H9 (cell line): ENCODE measurements around the gene GIPC2. TPM values are rescaled to one million over a fixed set of nuclear protein-coding genes. Genes with fewer than 3 reads are reported as not detected.

Source experiments
- DNase-seq: peaks from one replicate; pipeline ENCODE4 v3.0.0-alpha.2; 2017
- H2AFZ ChIP-seq: one replicate; pipeline ENCODE4 v1.6.1; 2013; ENCODE audit warnings: mild to moderate bottlenecking, low read length, control low read depth, moderate library complexity
- H2AK5ac ChIP-seq: 2 replicates; pipeline ENCODE4 v1.6.1; 2013; ENCODE audit warnings: low read length, control low read depth, mixed read lengths; ENCODE audit not compliant: insufficient read length
- H2BK120ac ChIP-seq: one replicate; pipeline ENCODE4 v1.6.1; 2013; ENCODE audit warnings: low read depth, mild to moderate bottlenecking, low read length, control low read depth, inconsistent platforms; ENCODE audit not compliant: poor library complexity, severe bottlenecking
- H2BK12ac ChIP-seq: 2 replicates; pipeline ENCODE4 v1.6.1; 2013; ENCODE audit warnings: low read length, control low read depth, mixed read lengths, low read depth; ENCODE audit not compliant: insufficient read length
- H2BK15ac ChIP-seq: 2 replicates; pipeline ENCODE4 v1.6.1; 2013; ENCODE audit warnings: low read depth, low read length, control low read depth
- H2BK20ac ChIP-seq: one replicate; pipeline ENCODE4 v1.6.1; 2013; ENCODE audit warnings: low read depth, mild to moderate bottlenecking, low read length, control low read depth, inconsistent platforms; ENCODE audit not compliant: poor library complexity, severe bottlenecking
- H2BK5ac ChIP-seq: 2 replicates; pipeline ENCODE4 v1.6.1; 2013; ENCODE audit warnings: low read length, control low read depth, mixed read lengths; ENCODE audit not compliant: insufficient read length
- H3K14ac ChIP-seq: 2 replicates; pipeline ENCODE4 v1.6.1; 2013; ENCODE audit warnings: low read length, control low read depth; ENCODE audit not compliant: insufficient read depth
- H3K18ac ChIP-seq: 2 replicates; pipeline ENCODE4 v1.6.1; 2013; ENCODE audit warnings: low read depth, mild to moderate bottlenecking, mixed read lengths, low read length, control low read depth; ENCODE audit not compliant: insufficient read length
- H3K23ac ChIP-seq: 2 replicates; pipeline ENCODE4 v1.6.1; 2013; ENCODE audit warnings: low read length, control low read depth, mixed read lengths, low read depth; ENCODE audit not compliant: insufficient read length
- H3K23me2 ChIP-seq: 2 replicates; pipeline ENCODE4 v1.6.1; 2013; ENCODE audit warnings: low read depth, mild to moderate bottlenecking, mixed read lengths, low read length, control low read depth; ENCODE audit not compliant: insufficient read length, poor library complexity, severe bottlenecking
- H3K27ac ChIP-seq: 2 replicates; pipeline ENCODE4 v1.5.1; 2013; ENCODE audit warnings: low read length, control low read depth, mixed read lengths, low read depth; ENCODE audit not compliant: insufficient read length
- H3K27me3 ChIP-seq: 2 replicates; pipeline ENCODE4 v1.6.1; 2013; ENCODE audit warnings: low read length, control low read depth, inconsistent platforms; ENCODE audit not compliant: insufficient read depth
- H3K4ac ChIP-seq: 2 replicates; pipeline ENCODE4 v1.6.1; 2013; ENCODE audit warnings: low read depth, mild to moderate bottlenecking, control low read depth, inconsistent platforms, low read length, moderate library complexity
- H3K4me1 ChIP-seq: 2 replicates; pipeline ENCODE4 v1.6.1; 2013; ENCODE audit warnings: low read length, control low read depth, inconsistent platforms; ENCODE audit not compliant: insufficient read depth
- H3K4me2 ChIP-seq: 2 replicates; pipeline ENCODE4 v1.6.1; 2013; ENCODE audit warnings: low read length, control low read depth, mixed read lengths; ENCODE audit not compliant: insufficient read length, insufficient read depth
- H3K56ac ChIP-seq: 2 replicates; pipeline ENCODE4 v1.6.1; 2013; ENCODE audit warnings: low read depth, mild to moderate bottlenecking, mixed read lengths, low read length, control low read depth; ENCODE audit not compliant: insufficient read length
- H3K79me1 ChIP-seq: 2 replicates; pipeline ENCODE4 v1.6.1; 2013; ENCODE audit warnings: low read depth, mild to moderate bottlenecking, moderate library complexity, low read length, control low read depth, inconsistent platforms; ENCODE audit not compliant: insufficient read depth, poor library complexity, severe bottlenecking
- H3K79me2 ChIP-seq: 2 replicates; pipeline ENCODE4 v1.6.1; 2013; ENCODE audit warnings: low read length, control low read depth, inconsistent platforms; ENCODE audit not compliant: insufficient read depth
- H3K9ac ChIP-seq: 2 replicates; pipeline ENCODE4 v1.6.1; 2013; ENCODE audit warnings: low read length, control low read depth, mixed read lengths; ENCODE audit not compliant: insufficient read length; ENCODE audit errors: extremely low read depth
- H3K9me3 ChIP-seq: one replicate; pipeline ENCODE4 v1.6.1; 2013; ENCODE audit warnings: low read depth, low read length, inconsistent platforms; ENCODE audit not compliant: control insufficient read depth
- H3T11ph ChIP-seq: one replicate; pipeline ENCODE4 v1.6.1; 2013; ENCODE audit warnings: mild to moderate bottlenecking, low read length, control low read depth, inconsistent platforms
- H4K20me1 ChIP-seq: one replicate; pipeline ENCODE4 v1.6.1; 2013; ENCODE audit not compliant: control insufficient read depth, insufficient read length, insufficient read depth
- H4K5ac ChIP-seq: 2 replicates; pipeline ENCODE4 v1.6.1; 2013; ENCODE audit warnings: low read depth, mild to moderate bottlenecking, mixed read lengths, low read length, control low read depth; ENCODE audit not compliant: insufficient read length
- H4K8ac ChIP-seq: replicated peaks from 2 replicates; pipeline ENCODE4 v1.6.1; 2013; ENCODE audit warnings: low read length, control low read depth, mixed read lengths, low read depth; ENCODE audit not compliant: insufficient read length
- H4K91ac ChIP-seq: 2 replicates; pipeline ENCODE4 v1.6.1; 2013; ENCODE audit warnings: low read depth, mild to moderate bottlenecking, moderate library complexity, mixed read lengths, low read length, control low read depth; ENCODE audit not compliant: insufficient read length
- H3K27ac Mint-ChIP-seq, 3 experiments: 2 replicates in 2 of 3; 3 replicates in 1 of 3; pipeline ENCODE4 v1.8.0; 2020 to 2021; ENCODE audit warnings: mixed read lengths in 3 of 3, mild to moderate bottlenecking in 1 of 3, moderate library complexity in 1 of 3
- H3K27me3 Mint-ChIP-seq: 2 replicates; pipeline ENCODE4 v1.8.0; 2021; ENCODE audit warnings: low read depth, mild to moderate bottlenecking, moderate library complexity, mixed read lengths
- H3K36me3 Mint-ChIP-seq, 3 experiments: 2 replicates in 2 of 3; 3 replicates in 1 of 3; pipeline ENCODE4 v1.8.0; 2020 to 2021; ENCODE audit warnings: low read depth in 3 of 3, mixed read lengths in 3 of 3; ENCODE audit not compliant: insufficient read depth in 1 of 3
- H3K4me1 Mint-ChIP-seq, 2 experiments: 2 replicates each; pipeline ENCODE4 v1.8.0; 2020; ENCODE audit warnings: mixed read lengths in 2 of 2
- H3K4me3 Mint-ChIP-seq, 2 experiments: 2 replicates in 1 of 2; 3 replicates in 1 of 2; pipeline ENCODE4 v1.8.0; 2020 to 2021; ENCODE audit warnings: mild to moderate bottlenecking in 2 of 2, mixed read lengths in 2 of 2, moderate library complexity in 1 of 2
- H3K9me3 Mint-ChIP-seq, 2 experiments: 2 replicates in 1 of 2; 3 replicates in 1 of 2; pipeline ENCODE4 v1.8.0; 2020; ENCODE audit warnings: mild to moderate bottlenecking in 2 of 2, mixed read lengths in 2 of 2, moderate library complexity in 1 of 2
- CTCF ChIP-seq: fragments of 200-600 bp; sonication (generic); conservative IDR thresholded peaks from 3 replicates; pipeline ENCODE4 v1.8.0; 2021; ENCODE audit warnings: antibody characterized with exemption, mild to moderate bottlenecking
- WGBS: extraction: QIAGEN DNeasy Blood & Tissue Kit; methylation state at CpG from one replicate; pipeline ENCODE4 v1.1.7; 2013; ENCODE audit warnings: missing lambda C conversion rate, low lambda C conversion rate, mixed read lengths; ENCODE audit not compliant: insufficient read length; ENCODE audit errors: extremely low coverage; 5-methylcytosine and 5-hydroxymethylcytosine counted together
- total RNA-seq: library from RNA; stranded (reverse); gene quantifications from 2 replicates; pipeline ENCODE4 v1.2.1, GENCODE V29; 2021

Gene GIPC2
- total RNA-seq, 1 experiment from 2014 or later: 0.85 TPM

GRCh38 chr1:78049396-78049795, 3.6 kb downstream of the GIPC2 start:
- Histone ChIP-seq H3K23ac (no peak overlapping the region), H3K56ac (no peak overlapping the region), H3K4me2 (no peak overlapping the region), H4K91ac (no peak overlapping the region), H3K4me1 (peaks cover 2% of the 10 kb centered on the region; the same call in 1 of the 2 replicates), H3T11ph (no peak overlapping the region), H4K5ac (no peak overlapping the region), H3K4ac (no peak overlapping the region), H3K79me1 (no peaks in the 10 kb centered on the region), H3K27ac (no peak overlapping the region), H3K79me2 (no peaks in the 10 kb centered on the region), H4K8ac (no peak overlapping the region), H3K14ac (no peak overlapping the region), H4K20me1 (no peaks in the 10 kb centered on the region), H3K27me3 (peaks cover 3% of the 10 kb centered on the region; the same call in 1 of the 2 replicates), H2BK5ac (no peak overlapping the region), H3K9me3 (no peaks in the 10 kb centered on the region), H2AK5ac (no peak overlapping the region), H2BK120ac (no peak overlapping the region), H2BK20ac (no peak overlapping the region), H3K23me2 (peaks cover 7% of the 10 kb centered on the region), H3K18ac (no peak overlapping the region), H2BK15ac (no peak overlapping the region), H2AFZ (no peak overlapping the region), H2BK12ac (no peak overlapping the region), H3K9ac (no peak overlapping the region)
- Mint-ChIP-seq H3K4me3 (no peak overlapping the region), H3K27ac (no peak overlapping the region; a peak in 1 of 7 replicates), H3K9me3 (no peaks in the 10 kb centered on the region), H3K36me3 (no peaks in the 10 kb centered on the region; a peak in 1 of 7 replicates), H3K4me1 (peaks cover 24 to 29% of the 10 kb centered on the region in 2 experiments), H3K27me3 (peaks cover 34% of the 10 kb centered on the region)
- no CpG with 5 or more reads among the region's 4 CpGs for WGBS
- DNase-seq: no peak
- TF ChIP-seq CTCF: no peak
